ENCODE results near the gene BPGM. TPM values are rescaled to one million over a fixed set of nuclear protein-coding genes. Genes with fewer than 3 reads are reported as not detected.
A peak's percentile ranks its signal among the peaks of the same experiment; 100 is the strongest.

Gene BPGM
- total RNA-seq: 36.3 TPM

GRCh38 chr7:134646425-134647305, at the start of gene BPGM:
Gene BPGM (plus strand): TSS chr7:134646853. CDS start chr7:134661508, 14,655 bp downstream.
- DNase-seq: peak; percentile 100

DNA sequence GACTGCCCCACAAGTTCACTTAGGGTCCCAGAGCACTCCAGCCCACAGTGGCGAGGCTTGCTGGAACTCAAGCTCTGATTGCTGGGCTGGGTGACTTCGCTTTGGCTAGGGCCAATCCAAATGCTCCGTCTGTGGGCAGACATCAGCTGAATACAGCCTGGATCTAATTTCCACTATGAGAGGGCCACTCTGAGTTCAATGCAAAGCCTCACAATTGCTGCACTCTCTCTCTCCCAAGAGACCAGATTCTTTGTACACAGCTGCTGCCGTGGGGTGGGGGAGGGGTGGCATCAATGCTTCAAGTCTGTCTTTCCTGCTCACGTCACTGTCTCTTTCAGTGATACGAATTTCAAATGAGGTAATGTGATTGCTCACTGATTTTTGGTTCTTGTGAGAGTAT, 47.3 kb upstream of the BPGM start:
- peak; percentile 75 for DNase-seq

GRCh38 chr7:134601459-134601858, 45.2 kb upstream of the BPGM start:
- no peak for DNase-seq

- peak; percentile 32 for DNase-seq
Observed at GRCh38 chr7:134602881-134603451, 43.7 kb upstream of the BPGM start.

DNA sequence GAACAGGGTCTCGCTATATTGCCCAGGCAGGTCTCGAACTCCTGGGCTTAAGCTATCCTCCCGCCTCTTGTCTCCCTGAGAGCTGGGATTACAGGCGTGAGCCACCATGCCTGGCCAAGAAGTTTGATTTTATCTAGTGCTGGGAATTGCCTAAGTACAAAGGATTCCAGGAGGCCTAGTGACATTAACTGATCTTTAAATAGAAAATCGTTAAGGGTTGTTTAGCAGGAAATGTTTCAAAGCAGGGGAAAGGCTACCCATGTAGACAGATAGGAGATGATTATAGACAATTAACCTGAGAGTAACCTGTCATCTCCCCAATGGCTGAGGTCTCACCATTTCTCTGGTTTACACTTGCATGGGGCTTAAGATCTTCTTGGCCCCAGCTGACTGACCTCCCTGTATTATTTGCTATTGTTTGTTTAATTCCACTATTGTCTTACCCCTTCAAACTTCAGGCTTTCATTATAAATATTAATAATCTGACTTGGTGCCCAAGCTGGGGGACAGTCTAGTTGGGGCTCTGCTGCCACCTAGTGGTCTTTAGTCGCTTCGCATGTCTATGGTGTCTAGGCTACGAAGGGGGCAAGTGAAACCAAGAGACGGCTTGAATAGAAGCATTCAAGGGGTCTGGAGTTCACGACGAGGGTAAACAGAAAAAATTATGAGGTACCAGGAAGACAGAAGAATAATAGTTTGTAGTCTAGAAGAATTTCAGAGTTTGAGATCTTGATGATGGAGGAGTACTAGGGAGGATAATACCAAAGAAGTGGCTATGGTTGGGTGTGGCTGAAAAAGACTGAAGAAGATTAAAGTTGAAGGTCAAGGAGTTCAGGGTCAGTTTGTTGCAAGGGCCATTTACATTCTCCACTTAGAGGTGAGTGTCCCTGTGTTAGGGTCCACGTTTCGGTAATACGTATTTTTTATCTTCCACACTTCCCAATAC, 40.4 kb upstream of the BPGM start:
- DNase-seq: peak; percentile 87

- DNase-seq: no peak
Observed at GRCh38 chr7:134611611-134612151, 35.0 kb upstream of the BPGM start.

DNA sequence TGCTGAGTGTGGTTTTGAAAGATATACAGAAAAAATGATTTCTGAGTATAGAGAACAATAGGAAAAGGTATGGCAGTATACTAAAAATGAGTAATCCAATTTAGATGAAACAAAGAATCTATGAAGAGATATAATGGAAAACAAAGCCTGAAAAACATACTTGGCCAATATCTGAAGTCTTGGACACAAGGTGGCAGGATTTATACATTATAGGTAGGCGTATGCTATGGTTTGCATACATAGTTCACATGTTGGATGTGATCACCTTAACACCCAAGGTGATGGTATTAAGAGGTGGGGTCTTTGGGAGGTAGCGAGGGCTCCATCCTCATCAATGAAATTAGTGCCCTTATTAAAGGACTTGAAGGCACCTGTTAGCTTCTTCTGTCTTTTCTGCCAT, 34.5 kb upstream of the BPGM start:
- no peak for DNase-seq

- peak; percentile 10 for DNase-seq
Observed at GRCh38 chr7:134613623-134614347, 32.9 kb upstream of the BPGM start.

DNA sequence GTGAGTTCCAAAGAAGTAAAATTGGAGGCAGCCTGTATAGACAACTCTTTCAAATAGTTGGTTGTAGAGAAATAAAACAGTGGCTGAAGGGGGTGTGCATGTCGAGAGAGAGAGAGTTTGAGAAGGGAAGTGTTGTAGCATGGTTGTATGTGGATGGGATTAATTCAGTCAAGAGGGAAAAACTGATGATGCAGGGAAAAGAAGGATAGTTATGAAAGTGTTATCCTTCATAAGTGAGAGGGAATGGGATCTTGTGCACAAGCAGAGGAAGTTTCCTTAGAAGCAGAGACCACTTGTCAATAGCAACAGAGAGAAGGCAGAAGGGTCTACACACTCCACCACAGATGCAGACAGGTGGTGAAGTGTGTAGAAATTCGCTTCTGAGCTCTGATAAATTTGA, 30.0 kb upstream of the BPGM start:
- DNase-seq: no peak

DNA sequence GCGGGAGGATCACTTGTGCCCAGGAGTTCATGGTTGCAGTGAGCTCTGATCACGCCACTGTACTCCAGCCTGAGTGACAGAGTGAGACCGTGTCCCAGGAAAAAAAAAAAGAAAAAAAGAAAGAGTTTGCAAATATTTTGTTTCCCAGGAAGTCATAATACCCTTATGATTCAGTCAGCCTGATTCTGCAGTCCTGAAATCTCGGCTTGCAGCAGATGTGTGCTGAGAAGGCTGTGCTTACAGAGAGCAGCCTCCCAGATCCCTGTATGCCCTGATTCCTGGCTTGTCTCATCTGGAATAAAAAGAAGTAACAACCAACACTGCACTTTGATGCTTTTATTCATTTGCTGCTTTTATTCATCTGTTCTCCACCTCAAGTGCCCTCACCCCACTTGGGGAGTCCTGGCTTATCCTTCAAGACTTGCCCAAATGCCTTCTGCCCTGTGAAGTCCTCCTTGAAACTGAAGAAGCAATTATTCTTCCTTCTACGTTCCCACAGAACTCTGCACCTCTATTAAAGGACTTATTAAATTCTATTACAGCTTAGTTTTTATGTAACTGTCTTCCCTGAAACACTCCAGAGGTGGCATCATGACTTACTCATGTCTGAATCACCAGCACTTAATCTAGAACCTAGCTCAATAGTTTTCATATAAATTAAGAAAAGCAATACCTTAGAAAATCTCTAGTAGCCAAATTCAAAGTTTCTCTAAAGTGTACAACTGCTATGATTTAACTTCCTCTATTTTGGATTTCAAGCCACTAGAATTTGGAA, 27.7 kb upstream of the BPGM start:
- no peak for DNase-seq

GRCh38 chr7:134619627-134620331, 26.9 kb upstream of the BPGM start:
- peak; percentile 43 for DNase-seq

DNA sequence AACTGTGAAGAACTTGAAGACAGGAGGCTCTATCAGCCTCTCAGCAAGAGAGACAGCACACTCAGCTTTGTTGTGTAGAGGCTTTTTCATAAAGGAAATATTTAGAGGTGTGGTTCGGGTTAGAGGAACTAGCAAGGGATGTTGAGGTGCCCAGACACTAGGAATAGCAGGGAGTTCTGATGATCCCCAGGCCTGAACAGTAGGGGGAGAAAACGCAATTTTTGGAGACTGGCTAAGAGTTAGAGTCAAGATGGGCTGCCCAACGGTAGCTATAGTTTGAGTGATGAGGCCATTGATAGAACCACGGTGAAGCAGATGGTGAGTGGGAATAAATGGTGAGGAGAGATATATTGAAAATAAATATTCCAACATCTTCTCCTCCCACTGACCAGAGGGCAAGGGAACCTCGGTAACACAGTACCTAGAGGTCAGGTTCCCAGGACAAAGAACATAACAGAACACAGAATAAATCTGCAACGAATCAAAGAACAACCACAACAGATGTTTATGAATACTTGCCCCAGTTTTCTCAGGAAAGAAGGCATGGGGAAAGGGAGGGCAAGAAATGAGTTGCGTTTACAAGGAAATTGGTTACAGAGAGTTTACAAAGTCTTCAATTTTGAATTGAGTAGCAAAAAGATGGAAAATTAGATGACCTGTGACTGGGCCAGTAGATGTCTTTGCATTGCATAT, 24.2 kb upstream of the BPGM start:
- DNase-seq: no peak

DNA sequence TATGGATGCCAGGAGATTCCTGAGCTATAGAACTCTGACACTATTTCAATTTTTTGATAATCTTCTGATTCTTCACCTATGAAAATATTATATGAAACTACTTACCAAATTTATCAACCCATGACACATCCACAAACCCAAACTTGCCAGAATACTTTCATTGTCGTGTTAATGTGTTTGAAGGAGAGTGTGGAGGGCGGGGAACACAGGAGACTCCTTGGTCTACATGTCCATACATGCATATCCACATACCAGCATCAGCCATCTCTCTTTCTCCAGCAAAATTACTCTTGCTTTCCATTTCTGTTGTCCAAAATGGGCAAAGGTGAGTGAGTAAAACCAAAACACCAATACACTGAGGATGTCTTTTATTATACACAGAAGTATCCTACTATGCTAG, 23.5 kb upstream of the BPGM start:
- no peak for DNase-seq

DNA sequence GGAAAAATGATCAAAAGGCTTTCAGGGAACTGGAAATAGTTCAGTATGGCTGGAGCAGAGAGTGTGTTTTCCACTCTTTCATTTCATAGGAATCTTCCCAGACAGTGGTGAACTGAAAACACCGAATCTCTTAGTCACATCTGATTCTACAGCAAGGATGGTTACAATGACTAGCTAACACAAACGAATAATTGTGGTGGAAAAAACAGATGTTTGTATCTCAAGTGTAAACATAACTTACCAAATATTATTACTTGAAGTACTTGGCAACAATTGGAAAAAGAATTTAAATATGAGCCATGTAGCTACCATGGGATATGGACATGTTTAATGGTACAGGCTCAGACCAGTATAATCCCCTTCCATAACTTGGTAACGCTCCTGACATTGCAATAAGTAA, 21.1 kb upstream of the BPGM start:
- DNase-seq: no peak

DNA sequence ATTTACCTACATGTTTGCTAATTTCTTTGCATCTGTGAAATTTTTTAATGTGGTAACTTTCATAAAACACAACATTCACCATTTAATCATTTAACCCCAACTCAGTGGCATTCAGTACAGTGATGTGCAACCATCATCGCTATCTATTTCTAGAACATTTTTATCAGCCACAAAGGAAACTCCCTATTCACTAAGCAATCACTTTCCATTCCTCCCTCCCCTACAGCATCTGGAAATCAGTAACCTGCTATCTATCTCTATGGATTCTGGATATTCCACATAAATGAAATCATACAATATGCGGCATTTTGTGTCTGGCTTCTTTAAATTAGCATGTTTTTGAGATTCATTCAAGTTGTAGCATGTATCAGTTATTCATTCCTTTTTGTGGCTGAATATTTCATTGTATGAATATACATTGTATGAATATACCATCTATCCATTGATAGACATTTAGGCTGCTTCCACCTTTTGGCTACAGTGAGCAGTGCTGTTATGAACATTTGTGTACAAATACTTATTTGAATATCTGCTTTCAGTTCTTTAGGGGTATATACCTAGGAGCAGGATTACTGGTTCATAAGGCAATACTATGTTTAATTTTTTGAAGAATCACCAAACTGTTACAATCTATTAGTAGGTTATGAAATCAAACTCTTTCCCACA, 19.4 kb upstream of the BPGM start:
- no peak for DNase-seq

GRCh38 chr7:134627775-134628153, 18.9 kb upstream of the BPGM start:
- no peak for DNase-seq

DNA sequence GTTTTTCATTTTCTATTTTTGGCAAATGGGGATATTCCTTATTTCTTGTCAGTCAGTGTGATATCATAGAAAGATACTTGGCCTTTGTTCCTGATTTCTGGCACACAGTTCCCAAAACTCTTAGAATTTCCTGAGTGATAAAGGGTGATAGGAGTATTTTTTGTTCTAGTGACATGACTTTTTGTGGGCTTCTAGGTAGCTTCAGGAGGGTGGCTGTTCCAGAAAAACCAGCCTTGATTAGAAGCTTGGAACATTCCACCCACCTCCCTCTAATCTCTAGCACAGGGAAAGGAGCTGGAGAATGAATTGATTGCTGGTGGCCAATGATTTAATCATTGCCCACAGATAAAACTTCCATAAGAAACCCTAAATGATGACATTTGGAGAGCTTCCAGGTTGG, 17.2 kb upstream of the BPGM start:
- DNase-seq: no peak

- DNase-seq: no peak
Observed at GRCh38 chr7:134630237-134630636, 16.4 kb upstream of the BPGM start.

GRCh38 chr7:134630893-134631292, 15.8 kb upstream of the BPGM start:
- DNase-seq: no peak
